H9 (cell line): Measurements from ENCODE around the gene XCR1. TPM values are rescaled to one million over a fixed set of nuclear protein-coding genes. Genes with fewer than 3 reads are reported as not detected.

ENCODE experiments used
- DNase-seq: peaks from one replicate; pipeline ENCODE4 v3.0.0-alpha.2; 2017
- H2AFZ ChIP-seq: one replicate; pipeline ENCODE4 v1.6.1; 2013; ENCODE audit warnings: mild to moderate bottlenecking, low read length, control low read depth, moderate library complexity
- H2AK5ac ChIP-seq: 2 replicates; pipeline ENCODE4 v1.6.1; 2013; ENCODE audit warnings: low read length, control low read depth, mixed read lengths; ENCODE audit not compliant: insufficient read length
- H2BK120ac ChIP-seq: one replicate; pipeline ENCODE4 v1.6.1; 2013; ENCODE audit warnings: low read depth, mild to moderate bottlenecking, low read length, control low read depth, inconsistent platforms; ENCODE audit not compliant: poor library complexity, severe bottlenecking
- H2BK12ac ChIP-seq: 2 replicates; pipeline ENCODE4 v1.6.1; 2013; ENCODE audit warnings: low read length, control low read depth, mixed read lengths, low read depth; ENCODE audit not compliant: insufficient read length
- H2BK15ac ChIP-seq: 2 replicates; pipeline ENCODE4 v1.6.1; 2013; ENCODE audit warnings: low read depth, low read length, control low read depth
- H2BK20ac ChIP-seq: one replicate; pipeline ENCODE4 v1.6.1; 2013; ENCODE audit warnings: low read depth, mild to moderate bottlenecking, low read length, control low read depth, inconsistent platforms; ENCODE audit not compliant: poor library complexity, severe bottlenecking
- H2BK5ac ChIP-seq: 2 replicates; pipeline ENCODE4 v1.6.1; 2013; ENCODE audit warnings: low read length, control low read depth, mixed read lengths; ENCODE audit not compliant: insufficient read length
- H3K14ac ChIP-seq: 2 replicates; pipeline ENCODE4 v1.6.1; 2013; ENCODE audit warnings: low read length, control low read depth; ENCODE audit not compliant: insufficient read depth
- H3K18ac ChIP-seq: 2 replicates; pipeline ENCODE4 v1.6.1; 2013; ENCODE audit warnings: low read depth, mild to moderate bottlenecking, mixed read lengths, low read length, control low read depth; ENCODE audit not compliant: insufficient read length
- H3K23ac ChIP-seq: 2 replicates; pipeline ENCODE4 v1.6.1; 2013; ENCODE audit warnings: low read length, control low read depth, mixed read lengths, low read depth; ENCODE audit not compliant: insufficient read length
- H3K23me2 ChIP-seq: 2 replicates; pipeline ENCODE4 v1.6.1; 2013; ENCODE audit warnings: low read depth, mild to moderate bottlenecking, mixed read lengths, low read length, control low read depth; ENCODE audit not compliant: insufficient read length, poor library complexity, severe bottlenecking
- H3K27ac ChIP-seq: 2 replicates; pipeline ENCODE4 v1.5.1; 2013; ENCODE audit warnings: low read length, control low read depth, mixed read lengths, low read depth; ENCODE audit not compliant: insufficient read length
- H3K27me3 ChIP-seq: 2 replicates; pipeline ENCODE4 v1.6.1; 2013; ENCODE audit warnings: low read length, control low read depth, inconsistent platforms; ENCODE audit not compliant: insufficient read depth
- H3K4ac ChIP-seq: 2 replicates; pipeline ENCODE4 v1.6.1; 2013; ENCODE audit warnings: low read depth, mild to moderate bottlenecking, control low read depth, inconsistent platforms, low read length, moderate library complexity
- H3K4me1 ChIP-seq: 2 replicates; pipeline ENCODE4 v1.6.1; 2013; ENCODE audit warnings: low read length, control low read depth, inconsistent platforms; ENCODE audit not compliant: insufficient read depth
- H3K4me2 ChIP-seq: 2 replicates; pipeline ENCODE4 v1.6.1; 2013; ENCODE audit warnings: low read length, control low read depth, mixed read lengths; ENCODE audit not compliant: insufficient read length, insufficient read depth
- H3K56ac ChIP-seq: 2 replicates; pipeline ENCODE4 v1.6.1; 2013; ENCODE audit warnings: low read depth, mild to moderate bottlenecking, mixed read lengths, low read length, control low read depth; ENCODE audit not compliant: insufficient read length
- H3K79me1 ChIP-seq: 2 replicates; pipeline ENCODE4 v1.6.1; 2013; ENCODE audit warnings: low read depth, mild to moderate bottlenecking, moderate library complexity, low read length, control low read depth, inconsistent platforms; ENCODE audit not compliant: insufficient read depth, poor library complexity, severe bottlenecking
- H3K79me2 ChIP-seq: 2 replicates; pipeline ENCODE4 v1.6.1; 2013; ENCODE audit warnings: low read length, control low read depth, inconsistent platforms; ENCODE audit not compliant: insufficient read depth
- H3K9ac ChIP-seq: 2 replicates; pipeline ENCODE4 v1.6.1; 2013; ENCODE audit warnings: low read length, control low read depth, mixed read lengths; ENCODE audit not compliant: insufficient read length; ENCODE audit errors: extremely low read depth
- H3K9me3 ChIP-seq: one replicate; pipeline ENCODE4 v1.6.1; 2013; ENCODE audit warnings: low read depth, low read length, inconsistent platforms; ENCODE audit not compliant: control insufficient read depth
- H3T11ph ChIP-seq: one replicate; pipeline ENCODE4 v1.6.1; 2013; ENCODE audit warnings: mild to moderate bottlenecking, low read length, control low read depth, inconsistent platforms
- H4K20me1 ChIP-seq: one replicate; pipeline ENCODE4 v1.6.1; 2013; ENCODE audit not compliant: control insufficient read depth, insufficient read length, insufficient read depth
- H4K5ac ChIP-seq: 2 replicates; pipeline ENCODE4 v1.6.1; 2013; ENCODE audit warnings: low read depth, mild to moderate bottlenecking, mixed read lengths, low read length, control low read depth; ENCODE audit not compliant: insufficient read length
- H4K8ac ChIP-seq: replicated peaks from 2 replicates; pipeline ENCODE4 v1.6.1; 2013; ENCODE audit warnings: low read length, control low read depth, mixed read lengths, low read depth; ENCODE audit not compliant: insufficient read length
- H4K91ac ChIP-seq: 2 replicates; pipeline ENCODE4 v1.6.1; 2013; ENCODE audit warnings: low read depth, mild to moderate bottlenecking, moderate library complexity, mixed read lengths, low read length, control low read depth; ENCODE audit not compliant: insufficient read length
- H3K27ac Mint-ChIP-seq, 3 experiments: 2 replicates in 2 of 3; 3 replicates in 1 of 3; pipeline ENCODE4 v1.8.0; 2020 to 2021; ENCODE audit warnings: mixed read lengths in 3 of 3, mild to moderate bottlenecking in 1 of 3, moderate library complexity in 1 of 3
- H3K27me3 Mint-ChIP-seq: 2 replicates; pipeline ENCODE4 v1.8.0; 2021; ENCODE audit warnings: low read depth, mild to moderate bottlenecking, moderate library complexity, mixed read lengths
- H3K36me3 Mint-ChIP-seq, 3 experiments: 2 replicates in 2 of 3; 3 replicates in 1 of 3; pipeline ENCODE4 v1.8.0; 2020 to 2021; ENCODE audit warnings: low read depth in 3 of 3, mixed read lengths in 3 of 3; ENCODE audit not compliant: insufficient read depth in 1 of 3
- H3K4me1 Mint-ChIP-seq, 2 experiments: 2 replicates each; pipeline ENCODE4 v1.8.0; 2020; ENCODE audit warnings: mixed read lengths in 2 of 2
- H3K4me3 Mint-ChIP-seq, 2 experiments: 2 replicates in 1 of 2; 3 replicates in 1 of 2; pipeline ENCODE4 v1.8.0; 2020 to 2021; ENCODE audit warnings: mild to moderate bottlenecking in 2 of 2, mixed read lengths in 2 of 2, moderate library complexity in 1 of 2
- H3K9me3 Mint-ChIP-seq, 2 experiments: 2 replicates in 1 of 2; 3 replicates in 1 of 2; pipeline ENCODE4 v1.8.0; 2020; ENCODE audit warnings: mild to moderate bottlenecking in 2 of 2, mixed read lengths in 2 of 2, moderate library complexity in 1 of 2
- WGBS: extraction: QIAGEN DNeasy Blood & Tissue Kit; methylation state at CpG from one replicate; pipeline ENCODE4 v1.1.7; 2013; ENCODE audit warnings: missing lambda C conversion rate, low lambda C conversion rate, mixed read lengths; ENCODE audit not compliant: insufficient read length; ENCODE audit errors: extremely low coverage; 5-methylcytosine and 5-hydroxymethylcytosine counted together
- total RNA-seq: library from RNA; stranded (reverse); gene quantifications from 2 replicates; pipeline ENCODE4 v1.2.1, GENCODE V29; 2021
- TF ChIP-seq, protein P1 (sequence below): fragments of 200-600 bp; sonication (generic); conservative IDR thresholded peaks from 3 replicates; pipeline ENCODE4 v1.8.0; 2021; ENCODE audit warnings: antibody characterized with exemption, mild to moderate bottlenecking

The XCR1 gene
- total RNA-seq, 1 experiment from 2014 or later = not detected

DNA sequence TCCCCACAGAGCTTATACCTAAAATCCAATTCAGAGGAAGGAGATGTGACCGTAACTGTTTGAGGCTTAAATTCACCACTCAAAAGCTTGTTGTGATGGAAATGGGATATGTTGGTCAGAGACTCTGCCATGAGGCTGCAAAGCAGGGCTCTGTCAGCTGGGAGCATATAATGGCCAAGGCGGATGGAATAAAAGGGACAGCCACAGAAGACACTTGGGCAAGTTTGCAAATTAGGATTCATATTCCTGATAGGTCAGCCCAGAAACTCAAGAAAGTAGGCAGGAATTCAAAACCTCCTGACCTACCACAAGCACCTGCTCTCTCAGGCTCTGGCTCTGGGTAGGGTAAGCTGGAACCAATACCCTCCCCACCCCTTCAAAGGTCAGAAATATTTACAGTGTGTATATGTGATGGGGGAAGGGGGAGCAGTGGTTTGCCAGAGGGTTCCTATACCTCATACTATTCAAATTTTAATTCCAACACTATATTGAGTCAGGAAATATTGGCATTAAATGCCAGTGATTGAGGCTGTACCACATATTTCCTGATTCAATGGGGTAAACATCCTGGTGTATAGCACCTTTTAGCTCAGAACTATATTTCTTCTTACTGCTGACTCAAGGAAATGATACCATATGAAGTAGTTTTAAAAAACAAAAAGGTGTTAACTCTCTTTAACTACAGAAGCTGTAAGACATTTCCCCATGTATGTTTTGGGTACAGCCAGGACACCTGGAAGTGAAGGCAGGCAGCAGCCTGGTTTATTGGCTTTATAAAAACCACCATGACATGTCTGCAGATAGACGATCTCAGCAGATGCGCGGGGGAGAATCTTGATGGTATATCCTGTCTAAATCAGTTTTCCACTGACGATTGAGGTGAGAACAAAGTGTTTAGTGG lies 50.8 kb downstream of the XCR1 start:
- peaks cover 17 to 78% (median 63%) of the 10 kb centered on the region in 3 experiments; a peak in 6 of 7 replicates for H3K36me3 Mint-ChIP-seq

More for the DNA sequence above, 50.8 kb downstream of the XCR1 start:
- no peaks in the 10 kb centered on the region for H3K27me3 ChIP-seq
- no peaks in the 10 kb centered on the region for H3K9me3 ChIP-seq
- no peak overlapping the region for H2BK12ac ChIP-seq
- no peak for DNase-seq
- no peak overlapping the region for H3K18ac ChIP-seq
- H3K27ac Mint-ChIP-seq = peak overlapping the region in 1 of 3 experiments; percentile 45; a peak in 1 of 7 replicates
- H4K20me1 ChIP-seq = peaks cover 3% of the 10 kb centered on the region
- no peaks in the 10 kb centered on the region for H3K9me3 Mint-ChIP-seq
- no peak overlapping the region for H3K4ac ChIP-seq
- WGBS = no CpG with 5 or more reads among the region's 6 CpGs
- no peaks in the 10 kb centered on the region for H3K79me1 ChIP-seq
- no peak overlapping the region for H2AK5ac ChIP-seq
- H2AFZ ChIP-seq = no peak overlapping the region
- H3K23me2 ChIP-seq = no peaks in the 10 kb centered on the region
- TF ChIP-seq, protein P1, sequence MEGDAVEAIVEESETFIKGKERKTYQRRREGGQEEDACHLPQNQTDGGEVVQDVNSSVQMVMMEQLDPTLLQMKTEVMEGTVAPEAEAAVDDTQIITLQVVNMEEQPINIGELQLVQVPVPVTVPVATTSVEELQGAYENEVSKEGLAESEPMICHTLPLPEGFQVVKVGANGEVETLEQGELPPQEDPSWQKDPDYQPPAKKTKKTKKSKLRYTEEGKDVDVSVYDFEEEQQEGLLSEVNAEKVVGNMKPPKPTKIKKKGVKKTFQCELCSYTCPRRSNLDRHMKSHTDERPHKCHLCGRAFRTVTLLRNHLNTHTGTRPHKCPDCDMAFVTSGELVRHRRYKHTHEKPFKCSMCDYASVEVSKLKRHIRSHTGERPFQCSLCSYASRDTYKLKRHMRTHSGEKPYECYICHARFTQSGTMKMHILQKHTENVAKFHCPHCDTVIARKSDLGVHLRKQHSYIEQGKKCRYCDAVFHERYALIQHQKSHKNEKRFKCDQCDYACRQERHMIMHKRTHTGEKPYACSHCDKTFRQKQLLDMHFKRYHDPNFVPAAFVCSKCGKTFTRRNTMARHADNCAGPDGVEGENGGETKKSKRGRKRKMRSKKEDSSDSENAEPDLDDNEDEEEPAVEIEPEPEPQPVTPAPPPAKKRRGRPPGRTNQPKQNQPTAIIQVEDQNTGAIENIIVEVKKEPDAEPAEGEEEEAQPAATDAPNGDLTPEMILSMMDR = no peak
- no peaks in the 10 kb centered on the region for H3K4me1 Mint-ChIP-seq
- H3K27me3 Mint-ChIP-seq = no peaks in the 10 kb centered on the region
- no peak overlapping the region for H3K14ac ChIP-seq
- no peak overlapping the region for H2BK20ac ChIP-seq
- no peak overlapping the region for H4K8ac ChIP-seq
- no peak overlapping the region for H3K27ac ChIP-seq
- H3K4me1 ChIP-seq = no peaks in the 10 kb centered on the region
- no peak overlapping the region for H3K4me2 ChIP-seq
- H3K23ac ChIP-seq = no peak overlapping the region
- H3K79me2 ChIP-seq = no peaks in the 10 kb centered on the region
- H2BK5ac ChIP-seq = no peak overlapping the region
- no peak overlapping the region for H2BK120ac ChIP-seq
- no peak overlapping the region for H3T11ph ChIP-seq
- H4K91ac ChIP-seq = no peak overlapping the region
- no peak overlapping the region for H2BK15ac ChIP-seq
- H3K56ac ChIP-seq = no peak overlapping the region
- no peak overlapping the region for H3K4me3 Mint-ChIP-seq
- H4K5ac ChIP-seq = no peak overlapping the region
- H3K9ac ChIP-seq = no peak overlapping the region
